IMR-90 (cell line): ENCODE measurements around the gene NACA.

Experiments
- FOS ChIP-seq: fragments of 150-350 bp; IDR thresholded peaks from 2 replicates; pipeline ENCODE4 v1.6.1; 2016; ENCODE audit warnings: low read depth, low read length
- MAFK ChIP-seq: IDR thresholded peaks from 2 replicates; pipeline ENCODE4 v1.6.1; 2012; ENCODE audit warnings: low read depth, low read length, improper control_type of control experiment
- POLR2A ChIP-seq: IDR thresholded peaks from 2 replicates; pipeline ENCODE4 v1.6.1; 2012; ENCODE audit warnings: mild to moderate bottlenecking, low read depth, low read length
- TF ChIP-seq, protein P1 (sequence below): conservative IDR thresholded peaks from 2 replicates; pipeline ENCODE4 v1.5.1; 2012; ENCODE audit warnings: mild to moderate bottlenecking, low read depth, low read length, improper control_type of control experiment
- TF ChIP-seq, protein P2 (sequence below): fragments of 150-350 bp; IDR thresholded peaks from 2 replicates; pipeline ENCODE4 v1.6.1; 2016; ENCODE audit warnings: low read depth, mild to moderate bottlenecking, low read length, moderate library complexity, borderline replicate concordance

DNA sequence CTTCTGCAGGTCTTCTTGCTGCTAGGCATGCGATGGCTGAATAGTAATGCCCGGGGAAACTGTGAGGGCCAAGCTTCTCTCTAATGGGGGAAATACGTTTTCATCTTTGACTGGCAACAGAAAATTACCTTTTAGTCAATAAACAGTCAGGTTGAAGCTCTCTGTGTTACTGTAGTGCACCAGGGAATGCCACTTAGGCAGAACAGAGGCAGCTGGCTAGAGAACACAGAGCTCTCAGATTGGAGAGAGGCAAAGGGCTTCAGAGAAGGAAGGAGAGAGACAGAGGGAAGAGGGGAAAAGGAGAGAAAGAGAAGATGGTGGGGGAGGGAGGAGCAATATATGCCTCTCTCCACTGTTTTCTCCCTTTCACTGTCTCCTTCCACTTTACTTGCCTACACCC lies 44.8 kb upstream of the NACA start:
- TF ChIP-seq, protein P1, sequence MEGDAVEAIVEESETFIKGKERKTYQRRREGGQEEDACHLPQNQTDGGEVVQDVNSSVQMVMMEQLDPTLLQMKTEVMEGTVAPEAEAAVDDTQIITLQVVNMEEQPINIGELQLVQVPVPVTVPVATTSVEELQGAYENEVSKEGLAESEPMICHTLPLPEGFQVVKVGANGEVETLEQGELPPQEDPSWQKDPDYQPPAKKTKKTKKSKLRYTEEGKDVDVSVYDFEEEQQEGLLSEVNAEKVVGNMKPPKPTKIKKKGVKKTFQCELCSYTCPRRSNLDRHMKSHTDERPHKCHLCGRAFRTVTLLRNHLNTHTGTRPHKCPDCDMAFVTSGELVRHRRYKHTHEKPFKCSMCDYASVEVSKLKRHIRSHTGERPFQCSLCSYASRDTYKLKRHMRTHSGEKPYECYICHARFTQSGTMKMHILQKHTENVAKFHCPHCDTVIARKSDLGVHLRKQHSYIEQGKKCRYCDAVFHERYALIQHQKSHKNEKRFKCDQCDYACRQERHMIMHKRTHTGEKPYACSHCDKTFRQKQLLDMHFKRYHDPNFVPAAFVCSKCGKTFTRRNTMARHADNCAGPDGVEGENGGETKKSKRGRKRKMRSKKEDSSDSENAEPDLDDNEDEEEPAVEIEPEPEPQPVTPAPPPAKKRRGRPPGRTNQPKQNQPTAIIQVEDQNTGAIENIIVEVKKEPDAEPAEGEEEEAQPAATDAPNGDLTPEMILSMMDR, result no peak
- TF ChIP-seq POLR2A (no peak), FOS (no peak), MAFK (no peak)
- TF ChIP-seq, protein P2, sequence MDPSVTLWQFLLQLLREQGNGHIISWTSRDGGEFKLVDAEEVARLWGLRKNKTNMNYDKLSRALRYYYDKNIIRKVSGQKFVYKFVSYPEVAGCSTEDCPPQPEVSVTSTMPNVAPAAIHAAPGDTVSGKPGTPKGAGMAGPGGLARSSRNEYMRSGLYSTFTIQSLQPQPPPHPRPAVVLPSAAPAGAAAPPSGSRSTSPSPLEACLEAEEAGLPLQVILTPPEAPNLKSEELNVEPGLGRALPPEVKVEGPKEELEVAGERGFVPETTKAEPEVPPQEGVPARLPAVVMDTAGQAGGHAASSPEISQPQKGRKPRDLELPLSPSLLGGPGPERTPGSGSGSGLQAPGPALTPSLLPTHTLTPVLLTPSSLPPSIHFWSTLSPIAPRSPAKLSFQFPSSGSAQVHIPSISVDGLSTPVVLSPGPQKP, result no peak
